ENCODE measurements around the gene MPP3. TPM values are rescaled to one million over a fixed set of nuclear protein-coding genes. Genes with fewer than 3 reads are reported as not detected.
"Not testable (repeated sequence)": the region's sequence is repeated elsewhere in the genome, so short reads cannot be mapped to it uniquely, and the experiment has no call there.

The MPP3 gene
- total RNA-seq, 2 experiments from 2014 or later = 0.11 TPM; not detected in 1

- no peak for ATAC-seq (ENCODE audit: low read depth)
- no peak for DNase-seq
These were observed 40.1 kb upstream of the MPP3 start for GRCh38 chr17:43873091-43873490.

GRCh38 chr17:43871946-43872690 is 39.2 kb upstream of the MPP3 start:
- ATAC-seq (ENCODE audit: low read depth) (no peak), DNase-seq (no peak)
- Mint-ChIP-seq H3K36me3 (no peaks in the 10 kb centered on the region), H3K4me1 (no peaks in the 10 kb centered on the region), H3K9me3 (no peaks in the 10 kb centered on the region), H3K27me3 (peaks cover 34% of the 10 kb centered on the region), H3K27ac (no peak overlapping the region), H3K4me3 (no peak overlapping the region)
- POLR2A ChIA-PET = no interaction called here

More at GRCh38 chr17:43873091-43873490, 40.1 kb upstream of the MPP3 start:
- Mint-ChIP-seq H3K9me3 (no peaks in the 10 kb centered on the region), H3K4me3 (no peak overlapping the region), H3K36me3 (no peaks in the 10 kb centered on the region), H3K4me1 (no peaks in the 10 kb centered on the region), H3K27ac (no peak overlapping the region), H3K27me3 (peaks cover 27% of the 10 kb centered on the region)
- POLR2A ChIA-PET = no interaction called here

DNA sequence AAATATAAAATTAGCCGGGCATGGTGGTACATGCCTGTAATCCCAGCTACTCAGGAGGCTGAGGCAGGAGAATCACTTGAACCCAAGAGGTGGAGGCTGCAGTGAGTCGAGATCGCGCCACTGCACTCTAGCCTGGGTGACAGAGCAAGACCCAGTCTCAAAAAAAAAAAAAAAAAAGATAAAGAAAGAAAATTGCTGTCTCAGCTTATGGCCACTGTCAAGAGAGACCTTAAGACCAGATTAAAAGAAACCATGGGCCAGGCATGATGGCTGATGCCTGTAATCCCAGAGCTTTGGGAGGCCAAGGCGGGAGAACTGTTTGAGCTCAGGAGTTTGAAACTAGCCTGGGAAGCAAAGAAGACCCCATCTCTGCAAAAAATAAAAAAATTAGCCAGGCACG is 36.1 kb upstream of the MPP3 start:
- H3K27ac Mint-ChIP-seq; H3K4me3 Mint-ChIP-seq; H3K4me1 Mint-ChIP-seq; H3K9me3 Mint-ChIP-seq; POLR2A ChIA-PET; ATAC-seq (ENCODE audit: low read depth); H3K36me3 Mint-ChIP-seq; DNase-seq: not testable (repeated sequence)
- peaks cover 37% of the 10 kb centered on the region for H3K27me3 Mint-ChIP-seq

- Mint-ChIP-seq H3K27ac (no peak overlapping the region), H3K36me3 (no peaks in the 10 kb centered on the region), H3K27me3 (peaks cover 41% of the 10 kb centered on the region), H3K9me3 (no peaks in the 10 kb centered on the region), H3K4me3 (no peak overlapping the region), H3K4me1 (no peaks in the 10 kb centered on the region)
- POLR2A ChIA-PET = no interaction called here
- ATAC-seq (ENCODE audit: low read depth) = no peak
- no peak for DNase-seq
These were observed 35.5 kb upstream of the MPP3 start for GRCh38 chr17:43868226-43868994.

DNA sequence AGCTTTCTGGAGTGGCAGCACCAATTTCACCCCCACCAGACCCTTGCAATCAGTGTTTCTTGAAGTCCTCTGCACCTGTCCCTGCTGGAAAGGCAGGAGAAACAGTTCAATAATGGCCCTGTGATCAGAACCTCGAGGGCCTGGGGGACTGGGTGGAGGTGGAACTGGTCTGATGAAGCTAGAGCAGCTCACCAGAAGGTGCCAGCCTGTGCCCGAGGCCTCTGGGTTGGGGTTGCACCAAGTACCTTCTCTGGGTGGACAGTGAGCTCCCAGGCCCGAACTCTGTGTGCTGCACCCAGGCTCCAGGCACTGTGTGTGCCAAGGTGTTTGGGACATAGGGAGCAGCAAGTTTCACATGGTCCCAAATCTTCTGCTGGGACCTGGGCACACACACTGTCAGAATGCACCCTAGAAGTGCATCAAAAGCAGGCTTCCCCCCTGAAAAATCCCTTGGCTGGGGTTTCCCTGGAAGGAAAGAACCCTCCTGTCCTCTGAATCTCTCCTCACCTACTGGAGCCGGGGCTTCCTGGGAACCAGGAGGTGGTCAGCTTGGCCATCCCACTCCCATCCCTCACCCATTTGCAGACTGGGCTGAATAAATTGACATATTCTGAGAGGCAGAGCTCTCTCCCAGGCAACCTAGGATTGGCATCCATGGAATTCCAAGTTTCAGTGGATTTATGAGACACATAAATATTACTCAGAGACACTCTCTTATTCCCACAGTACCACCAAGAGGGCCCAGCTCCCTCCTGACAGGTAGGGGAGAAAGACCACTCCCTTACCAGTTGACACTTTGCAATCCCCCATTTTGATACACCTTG is 31.4 kb upstream of the MPP3 start:
- no peaks in the 10 kb centered on the region for H3K36me3 Mint-ChIP-seq
- ATAC-seq (ENCODE audit: low read depth) (no peak), DNase-seq (no peak)
- H3K27ac Mint-ChIP-seq = no peak overlapping the region
- H3K27me3 Mint-ChIP-seq = peaks cover 33% of the 10 kb centered on the region
- POLR2A ChIA-PET = no interaction called here
- no peak overlapping the region for H3K4me3 Mint-ChIP-seq
- no peaks in the 10 kb centered on the region for H3K9me3 Mint-ChIP-seq
- no peaks in the 10 kb centered on the region for H3K4me1 Mint-ChIP-seq

GRCh38 chr17:43861960-43862359 is 29.0 kb upstream of the MPP3 start:
- peaks cover 22% of the 10 kb centered on the region for H3K27me3 Mint-ChIP-seq
- no peaks in the 10 kb centered on the region for H3K9me3 Mint-ChIP-seq
- ATAC-seq (ENCODE audit: low read depth) (no peak), DNase-seq (no peak)
- POLR2A ChIA-PET = no interaction called here
- no peak overlapping the region for H3K4me3 Mint-ChIP-seq
- H3K4me1 Mint-ChIP-seq = no peaks in the 10 kb centered on the region
- no peaks in the 10 kb centered on the region for H3K36me3 Mint-ChIP-seq
- no peak overlapping the region for H3K27ac Mint-ChIP-seq

DNA sequence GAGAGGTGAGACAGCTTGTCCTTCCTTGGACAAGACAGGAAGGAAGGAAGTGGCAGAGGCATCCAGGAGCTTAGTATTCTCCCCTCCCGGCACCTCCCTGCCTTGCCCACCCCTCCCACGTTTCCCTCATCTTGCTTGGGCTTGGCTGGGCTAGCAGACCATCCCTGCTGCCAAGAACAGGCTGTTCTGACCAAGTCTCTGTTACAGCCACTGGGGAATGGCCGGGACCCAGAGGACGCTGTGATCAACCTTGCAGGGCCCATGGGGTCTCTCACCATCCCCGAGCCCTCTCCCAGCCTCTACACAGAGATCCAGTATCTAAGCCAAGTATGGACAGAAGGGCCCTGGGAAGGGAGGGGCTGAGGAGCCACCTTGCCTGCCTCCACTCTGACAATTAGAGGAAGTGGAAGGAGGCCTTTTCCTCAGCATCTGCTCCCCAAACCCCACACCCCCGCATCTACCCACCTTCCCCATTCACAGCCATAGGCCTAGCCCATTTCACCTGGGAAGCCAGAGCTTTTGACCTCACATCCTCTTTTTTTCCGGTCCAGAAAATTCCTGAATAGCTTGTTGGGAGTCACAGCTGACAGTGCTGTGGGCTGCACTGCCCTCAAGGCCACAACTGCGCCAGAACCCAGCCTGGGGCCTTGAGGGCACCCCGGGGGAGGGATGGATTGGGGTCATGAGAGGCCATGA is 28.1 kb upstream of the MPP3 start:
- peaks cover 16% of the 10 kb centered on the region for H3K27me3 Mint-ChIP-seq
- no peaks in the 10 kb centered on the region for H3K9me3 Mint-ChIP-seq
- no peaks in the 10 kb centered on the region for H3K36me3 Mint-ChIP-seq
- POLR2A ChIA-PET = no interaction called here
- ATAC-seq (ENCODE audit: low read depth) (no peak), DNase-seq (no peak)
- no peaks in the 10 kb centered on the region for H3K4me1 Mint-ChIP-seq
- H3K27ac Mint-ChIP-seq = no peak overlapping the region
- H3K4me3 Mint-ChIP-seq = no peak overlapping the region

DNA sequence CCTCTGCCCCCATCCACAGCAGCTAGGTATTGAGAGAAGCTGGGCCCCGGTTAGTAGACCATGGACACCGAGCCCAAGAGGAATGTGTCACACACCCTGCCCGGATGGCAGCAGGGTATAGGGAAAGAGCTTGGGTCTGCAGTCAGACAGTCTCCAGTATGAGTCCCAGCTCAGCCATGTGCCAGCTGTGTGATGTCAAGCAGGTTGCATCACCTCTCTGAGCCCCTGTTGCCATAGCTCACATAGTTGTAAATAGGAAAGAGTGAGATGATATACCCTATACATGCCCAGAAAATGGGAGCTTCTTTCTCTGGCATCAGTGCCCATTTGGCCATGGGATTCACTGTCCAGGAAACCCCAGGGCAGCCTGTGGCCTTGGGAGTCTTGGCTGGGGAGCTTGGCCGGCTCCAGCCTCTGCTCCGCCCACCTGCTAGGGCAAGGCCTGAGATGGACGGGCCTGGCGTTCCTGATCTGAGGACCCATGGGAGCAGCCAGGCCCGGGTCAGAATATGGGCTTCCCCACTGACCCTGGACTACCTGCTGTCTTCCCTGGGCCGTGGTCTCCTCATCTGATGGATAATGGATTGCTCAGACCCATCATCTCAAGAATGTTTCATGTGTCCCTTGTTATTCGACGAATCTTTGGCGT is 27.3 kb upstream of the MPP3 start:
- no peak for DNase-seq
- H3K9me3 Mint-ChIP-seq = no peaks in the 10 kb centered on the region

DNA sequence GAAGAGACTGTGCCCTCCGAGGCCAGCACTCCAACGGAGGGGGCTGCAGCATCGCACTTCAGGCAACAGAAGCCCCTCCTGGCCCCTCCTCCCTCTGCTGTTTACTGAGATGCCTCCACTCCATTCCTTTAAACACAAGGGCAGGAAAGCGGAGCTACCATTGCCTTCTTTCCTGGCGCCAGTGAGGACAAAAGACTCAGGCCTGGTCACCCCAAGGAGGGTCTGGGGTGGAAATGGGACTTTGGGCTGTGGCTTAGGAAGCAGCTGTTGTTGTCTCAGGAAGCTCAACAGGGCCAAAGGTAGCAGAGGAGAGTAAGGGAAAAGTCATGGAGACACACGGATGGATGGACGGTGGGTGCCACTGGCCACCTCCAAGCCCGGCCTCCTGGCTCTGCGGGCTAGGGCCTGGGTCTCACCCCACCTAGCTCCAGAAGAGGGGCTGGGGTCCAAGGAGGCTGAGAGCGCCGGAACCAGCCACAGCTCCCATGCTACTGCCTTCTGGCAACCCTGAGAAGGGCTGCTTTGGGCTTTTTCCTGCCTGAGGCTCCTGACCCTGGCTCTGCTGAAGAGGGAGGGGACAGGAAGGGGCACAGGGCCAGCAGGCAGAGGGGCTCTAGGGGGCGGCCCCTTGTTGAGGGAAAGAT is 25.1 kb upstream of the MPP3 start:
- Mint-ChIP-seq H3K9me3 (no peaks in the 10 kb centered on the region), H3K4me1 (no peaks in the 10 kb centered on the region), H3K27me3 (peaks cover 9% of the 10 kb centered on the region), H3K36me3 (no peaks in the 10 kb centered on the region), H3K4me3 (no peak overlapping the region), H3K27ac (no peak overlapping the region)
- ATAC-seq (ENCODE audit: low read depth) = no peak
- no peak for DNase-seq
- POLR2A ChIA-PET = no interaction called here

More for the DNA sequence above, 27.3 kb upstream of the MPP3 start:
- H3K27me3 Mint-ChIP-seq = peaks cover 15% of the 10 kb centered on the region
- no peak overlapping the region for H3K4me3 Mint-ChIP-seq
- ATAC-seq (ENCODE audit: low read depth) = no peak
- H3K4me1 Mint-ChIP-seq = no peaks in the 10 kb centered on the region
- H3K36me3 Mint-ChIP-seq = no peaks in the 10 kb centered on the region
- no peak overlapping the region for H3K27ac Mint-ChIP-seq
- POLR2A ChIA-PET = interaction anchor here (0.6 kb wide), 1 partner anchor 761 kb away, joined by 3 read pairs; no protein-coding TSS in a partner anchor

GRCh38 chr17:43857141-43857540 is 24.2 kb upstream of the MPP3 start:
- H3K4me3 Mint-ChIP-seq = no peak overlapping the region
- no peak for ATAC-seq (ENCODE audit: low read depth)
- no peaks in the 10 kb centered on the region for H3K36me3 Mint-ChIP-seq
- POLR2A ChIA-PET = no interaction called here
- H3K9me3 Mint-ChIP-seq = no peaks in the 10 kb centered on the region
- no peak overlapping the region for H3K27ac Mint-ChIP-seq
- no peak for DNase-seq
- peaks cover 5% of the 10 kb centered on the region for H3K27me3 Mint-ChIP-seq
- H3K4me1 Mint-ChIP-seq = no peaks in the 10 kb centered on the region

DNA sequence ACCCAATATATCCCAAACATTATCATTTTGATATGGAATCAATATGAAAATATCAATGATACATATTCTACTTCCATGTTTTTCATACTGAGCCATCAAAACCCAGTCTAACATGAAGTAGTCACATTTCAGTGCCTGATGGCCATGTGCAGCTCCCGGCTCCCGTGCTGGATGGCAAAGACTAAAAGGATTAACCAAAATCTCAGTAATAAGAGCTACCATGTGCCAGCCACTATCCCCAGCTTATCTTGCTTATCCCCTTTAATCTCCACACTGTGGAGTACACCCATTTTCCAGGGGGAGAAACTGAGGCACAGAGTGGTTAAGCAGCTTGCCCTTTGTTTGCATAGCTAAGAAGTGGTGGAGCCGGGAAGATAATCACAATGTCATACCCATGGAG is 23.2 kb upstream of the MPP3 start:
- H3K36me3 Mint-ChIP-seq = no peaks in the 10 kb centered on the region
- H3K27ac Mint-ChIP-seq = no peak overlapping the region
- POLR2A ChIA-PET = no interaction called here

DNA sequence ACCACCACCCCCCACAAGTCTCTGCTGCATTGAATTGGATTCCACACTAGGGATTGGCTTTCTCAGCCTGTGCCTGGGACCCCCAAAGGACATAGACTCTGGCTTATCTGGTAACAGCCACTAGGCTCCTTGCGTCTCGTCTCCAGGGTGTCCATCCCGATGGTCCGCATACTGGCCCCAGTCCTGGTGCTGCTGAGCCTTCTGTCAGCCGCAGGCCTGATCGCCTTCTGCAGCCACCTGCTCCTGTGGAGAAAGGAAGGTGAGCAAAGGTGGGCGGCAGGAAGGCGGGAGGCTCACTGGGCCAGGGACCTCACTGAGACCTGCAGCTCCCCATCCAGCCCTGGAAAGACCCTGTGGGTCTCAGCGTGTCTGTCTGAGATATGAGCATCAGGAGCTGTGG is 22.1 kb upstream of the MPP3 start:
- H3K4me1 Mint-ChIP-seq = no peaks in the 10 kb centered on the region
- H3K27ac Mint-ChIP-seq = no peak overlapping the region
- no peaks in the 10 kb centered on the region for H3K36me3 Mint-ChIP-seq
- ATAC-seq (ENCODE audit: low read depth) = no peak
- H3K27me3 Mint-ChIP-seq = peaks cover 5% of the 10 kb centered on the region
- no peak overlapping the region for H3K4me3 Mint-ChIP-seq
- POLR2A ChIA-PET = no interaction called here
- no peaks in the 10 kb centered on the region for H3K9me3 Mint-ChIP-seq
- no peak for DNase-seq

More for the DNA sequence above, 23.2 kb upstream of the MPP3 start:
- Mint-ChIP-seq H3K27me3 (peaks cover 5% of the 10 kb centered on the region), H3K9me3 (no peaks in the 10 kb centered on the region), H3K4me3 (no peak overlapping the region), H3K4me1 (no peaks in the 10 kb centered on the region)
- DNase-seq = no peak
- ATAC-seq (ENCODE audit: low read depth) = no peak

Data from activated naive CD8-positive, alpha-beta T cell treated with anti-CD3 and anti-CD28 coated beads, Interleukin-2, amount 10 ng/mL, durations not matched to agents 7 days and 5 days (primary cell).